ENCODE data around the gene COX10.

The COX10 gene

GRCh38 chr17:14072881-14073280 lies 3.6 kb downstream of the COX10 start:
- no peak for DNase-seq

- no peak for DNase-seq
Observed at GRCh38 chr17:14078027-14078426, 8.7 kb downstream of the COX10 start.

GRCh38 chr17:14080847-14081251 lies 11.5 kb downstream of the COX10 start:
- no peak for DNase-seq

DNA sequence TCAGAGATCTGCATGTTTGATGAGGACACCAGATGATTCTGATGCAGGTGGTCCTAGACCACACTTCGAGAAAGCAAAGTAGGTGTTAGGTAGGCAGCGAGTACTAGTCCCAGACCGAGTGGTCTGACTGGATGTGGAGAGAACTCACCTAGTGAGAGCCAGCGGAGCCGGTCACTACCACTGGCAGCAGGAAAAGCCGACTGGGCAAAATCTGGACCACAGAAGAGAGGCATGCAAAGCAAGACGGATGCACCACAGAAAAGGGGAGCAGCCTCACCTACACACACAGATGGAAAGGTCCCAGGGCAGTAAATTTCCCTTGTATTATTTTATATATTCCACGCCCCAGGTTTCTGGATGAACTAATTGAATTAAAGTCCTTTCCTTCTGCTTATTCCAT lies 13.5 kb downstream of the COX10 start:
- no peak for DNase-seq

GRCh38 chr17:14084955-14085354 lies 15.7 kb downstream of the COX10 start:
- DNase-seq = no peak

- DNase-seq = no peak
Observed at GRCh38 chr17:14086189-14086588, 16.9 kb downstream of the COX10 start.

DNA sequence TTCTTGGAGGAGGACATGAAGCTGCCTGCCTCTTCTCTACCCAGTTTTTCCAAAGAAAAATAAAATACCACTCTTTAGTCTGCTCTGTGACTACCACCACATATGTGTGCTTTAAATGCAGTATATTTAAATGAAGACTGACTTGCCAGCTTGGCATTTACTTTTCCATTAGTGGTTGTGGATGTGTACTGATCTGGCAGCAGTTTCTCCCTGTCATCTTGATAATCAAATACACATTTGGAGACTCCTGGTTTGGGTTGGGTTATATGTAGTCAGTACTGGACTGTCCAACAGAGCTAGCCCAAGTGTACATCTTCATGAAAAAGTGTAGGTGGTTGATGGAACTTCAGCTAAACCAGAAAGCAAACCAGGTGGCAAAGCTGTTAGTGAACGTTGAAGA lies 19.9 kb downstream of the COX10 start:
- no peak for DNase-seq

DNA sequence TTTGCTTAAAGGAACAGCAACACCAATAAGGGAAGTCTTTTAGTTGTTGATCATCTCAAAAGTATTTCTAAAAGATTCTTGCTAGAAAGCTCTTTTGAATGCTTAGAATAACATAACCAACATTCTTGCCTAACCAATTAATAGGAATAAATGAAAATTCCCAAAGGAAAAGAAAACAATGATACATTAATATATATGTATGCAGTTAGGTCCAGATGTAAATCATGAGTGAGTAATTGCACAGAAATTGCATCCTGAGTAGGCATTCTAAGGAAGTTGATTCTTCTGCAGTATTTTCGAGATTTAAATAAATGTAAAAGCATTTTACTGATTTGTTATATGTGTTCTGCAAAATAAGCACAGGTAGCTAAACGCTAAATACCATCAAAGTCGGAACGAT lies 22.1 kb downstream of the COX10 start:
- DNase-seq = no peak

- DNase-seq = no peak
Observed at GRCh38 chr17:14092808-14093207, 23.5 kb downstream of the COX10 start.

- no peak for DNase-seq
Observed at GRCh38 chr17:14094676-14095601, 25.6 kb downstream of the COX10 start.

GRCh38 chr17:14095631-14096030 lies 26.3 kb downstream of the COX10 start:
- no peak for DNase-seq

DNA sequence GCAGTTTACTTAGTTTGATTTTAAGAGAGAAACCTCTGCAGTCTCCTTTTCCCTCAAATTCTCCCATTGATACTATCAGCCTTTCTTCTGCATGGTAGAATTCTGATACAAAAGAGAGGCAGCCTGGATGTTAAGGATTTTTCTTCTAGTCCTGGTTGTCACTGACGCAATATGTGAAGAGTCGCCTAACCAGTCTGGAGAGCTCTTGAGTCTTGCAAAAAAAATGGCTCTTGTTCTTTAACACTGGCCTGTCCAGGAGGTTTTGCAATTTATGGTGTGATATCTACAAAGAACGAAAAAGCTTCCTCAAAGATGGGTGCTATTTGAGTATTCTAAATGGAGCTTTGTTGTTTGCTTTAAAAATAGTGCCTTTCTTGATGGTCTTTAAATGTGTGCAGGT lies 28.9 kb downstream of the COX10 start:
- DNase-seq = no peak

DNA sequence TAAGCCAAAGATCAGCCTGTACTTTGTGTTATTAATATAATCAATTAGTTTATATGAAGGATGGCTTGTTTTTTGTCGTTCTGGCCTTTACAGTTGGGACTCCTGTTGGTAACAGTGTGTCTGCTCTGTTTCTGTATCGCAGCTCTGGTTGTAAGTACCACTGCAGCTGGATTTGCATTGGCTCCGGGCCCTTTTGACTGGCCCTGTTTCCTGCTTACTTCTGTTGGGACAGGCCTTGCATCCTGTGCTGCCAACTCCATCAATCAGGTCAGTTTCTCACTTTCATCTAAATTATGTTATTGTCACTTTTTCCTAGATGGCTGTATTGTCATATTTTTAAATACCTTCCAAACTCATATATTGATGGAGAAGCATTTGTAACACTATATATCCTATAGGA lies 32.7 kb downstream of the COX10 start:
- no peak for DNase-seq

GRCh38 chr17:14103836-14104235 lies 34.5 kb downstream of the COX10 start:
- DNase-seq = no peak

- no peak for DNase-seq
Observed at GRCh38 chr17:14104734-14105133, 35.4 kb downstream of the COX10 start.

GRCh38 chr17:14107889-14108288 lies 38.6 kb downstream of the COX10 start:
- no peak for DNase-seq

- no peak for DNase-seq
Observed at GRCh38 chr17:14112407-14112806, 43.1 kb downstream of the COX10 start.

DNA sequence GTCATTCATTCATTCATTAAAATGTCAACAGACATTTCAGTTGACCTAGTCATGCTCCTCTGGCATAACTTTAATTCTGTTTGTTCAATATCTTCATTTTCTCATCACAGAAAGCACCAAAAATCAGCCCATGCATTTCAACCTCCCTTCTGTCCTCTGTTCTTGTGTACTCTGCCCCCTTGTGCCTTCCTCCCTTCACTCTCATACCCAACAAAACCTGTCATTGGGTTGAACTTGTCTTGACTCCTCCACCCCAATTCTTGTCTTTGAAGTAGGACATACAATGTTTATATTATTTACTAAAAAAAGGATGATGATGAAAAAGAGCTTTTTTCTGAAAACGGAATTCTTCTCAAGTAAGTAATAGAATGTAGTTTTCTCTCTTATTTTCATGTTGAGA lies 43.8 kb downstream of the COX10 start:
- DNase-seq = no peak

DNA sequence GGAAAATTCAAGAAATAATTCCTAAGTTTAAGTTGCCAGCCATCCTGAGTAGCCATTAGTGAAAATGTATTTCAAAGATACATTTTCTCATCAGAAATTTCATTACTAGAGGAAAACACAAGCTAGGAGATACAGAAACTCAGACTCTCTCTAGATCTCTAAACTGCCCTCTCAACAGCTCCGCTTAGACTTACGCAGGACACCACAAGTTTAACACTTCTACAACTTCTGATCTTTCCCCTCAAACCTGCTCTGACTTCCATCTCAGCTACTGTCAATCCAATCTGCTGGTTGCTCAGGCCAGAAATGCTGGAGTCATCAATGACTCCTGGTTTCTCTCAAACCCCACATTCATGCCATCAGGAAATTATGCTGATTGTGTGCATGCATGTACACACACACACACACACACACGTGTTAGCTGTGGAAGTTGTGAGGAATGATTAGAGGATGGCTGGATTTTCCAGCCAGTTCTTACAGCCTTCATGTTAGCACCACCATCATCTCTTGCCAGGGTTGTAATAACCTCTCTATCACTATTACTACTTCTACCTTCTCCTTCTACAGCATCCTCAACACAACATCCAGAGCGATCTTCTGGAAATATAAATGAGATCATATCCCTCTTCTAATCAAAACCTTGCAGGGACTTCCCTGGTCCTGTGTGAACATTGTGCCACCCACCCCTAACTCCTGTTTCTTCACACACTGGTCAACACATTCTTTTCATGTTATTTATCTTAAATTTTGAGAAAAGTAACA lies 47.1 kb downstream of the COX10 start:
- no peak for DNase-seq

DNA sequence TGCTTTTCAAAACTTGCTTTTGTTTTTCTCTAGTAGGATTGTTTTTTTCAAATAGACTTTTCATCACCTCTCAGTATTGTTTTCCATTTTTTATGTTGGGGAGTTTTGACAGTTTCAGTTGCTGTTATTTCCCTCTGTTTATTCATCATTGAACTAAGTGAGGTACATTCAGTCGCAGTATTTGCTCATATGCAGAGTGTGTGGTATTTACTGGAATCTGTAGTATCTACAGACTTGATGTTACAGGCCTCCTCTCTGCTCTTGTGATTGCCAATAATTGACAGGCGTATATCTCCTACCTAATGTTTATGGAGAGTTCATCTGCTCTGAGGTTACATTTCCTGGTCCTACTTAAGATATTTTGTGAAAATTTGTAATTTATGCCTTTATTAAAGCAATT lies 49.6 kb downstream of the COX10 start:
- DNase-seq = peak in 1 of 2 donors; percentile 13

GRCh38 chr17:14119546-14119945 lies 50.2 kb downstream of the COX10 start:
- peak in 1 of 2 donors; percentile 8 for DNase-seq

DNA sequence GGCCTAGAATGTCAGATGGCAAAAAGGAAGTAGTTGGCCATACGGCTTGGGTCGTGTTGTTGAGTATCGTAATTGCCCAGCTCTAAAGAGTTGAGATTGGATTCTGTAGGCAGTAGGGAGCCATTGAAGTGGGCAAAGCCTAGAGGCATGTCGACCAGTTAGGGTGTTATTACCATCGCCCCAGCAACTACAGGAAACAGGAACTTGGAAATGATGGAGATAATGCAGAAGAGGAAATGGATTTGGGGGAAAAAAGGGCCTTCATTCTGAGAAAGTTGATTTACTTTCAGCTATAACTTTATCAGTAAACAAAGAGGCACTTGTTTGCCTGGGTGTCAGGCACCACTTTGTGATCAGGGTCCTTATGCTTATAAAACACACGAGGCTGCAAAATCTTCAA lies 52.6 kb downstream of the COX10 start:
- DNase-seq = no peak

GRCh38 chr17:14123619-14124278 lies 54.4 kb downstream of the COX10 start:
- no peak for DNase-seq

- no peak for DNase-seq
Observed at GRCh38 chr17:14124854-14125253, 55.5 kb downstream of the COX10 start.
